ENCODE data around the gene COL21A1.

Gene COL21A1

DNA sequence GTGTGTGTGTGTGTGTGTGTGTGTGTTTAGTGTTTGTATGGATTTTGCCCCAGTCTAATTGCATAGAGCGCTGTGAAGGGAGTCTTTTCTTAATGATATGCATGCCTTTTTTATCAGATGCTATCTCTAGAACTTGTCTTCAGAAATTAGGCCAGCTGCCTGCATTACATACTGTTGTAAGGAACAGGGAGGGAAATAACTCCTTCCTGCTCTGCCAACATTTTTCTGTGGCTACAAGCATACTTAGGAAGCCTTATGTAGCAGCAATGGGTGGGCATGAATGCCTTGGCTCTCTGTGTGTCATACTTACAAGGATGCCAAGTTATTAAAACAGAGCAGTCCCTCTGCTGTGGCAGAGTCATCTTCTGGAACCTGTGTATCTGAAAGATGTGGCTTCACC is 8.0 kb upstream of the COL21A1 start:
- Histone ChIP-seq H4K91ac (ENCODE audit: low read depth, low read length, poor library complexity) (no peak overlapping the region), H2AFZ (ENCODE audit: low read length) (no peak overlapping the region), H2BK5ac (ENCODE audit: low read length) (no peak overlapping the region), H3K4me2 (ENCODE audit: insufficient read depth, low read length, poor library complexity, severe bottlenecking) (no peak overlapping the region), H3K9ac (ENCODE audit: low read depth, low read length, poor library complexity) (no peak overlapping the region), H3K14ac (ENCODE audit: low read length) (no peak overlapping the region), H3K4me1 (ENCODE audit: control insufficient read depth in 2 of 2, insufficient read depth in 1 of 2, low read depth in 1 of 2, low read length in 2 of 2) (peaks cover 0 to 1% of the 10 kb centered on the region in 2 donors), H2BK12ac (ENCODE audit: low read length) (no peak overlapping the region), H3K27ac (replicated peaks; ENCODE audit: low read length) (no peak overlapping the region), H2BK120ac (ENCODE audit: low read depth, low read length) (no peak overlapping the region), H2AK5ac (ENCODE audit: low read depth, low read length) (no peak overlapping the region), H3K4ac (ENCODE audit: low read length) (no peak overlapping the region), H3K27me3 (ENCODE audit: control insufficient read depth in 3 of 3, insufficient read depth in 3 of 3, low read depth in 1 of 3, low read length in 3 of 3) (peaks cover 0 to 3% (median 0%) of the 10 kb centered on the region in 3 experiments), H3K23ac (ENCODE audit: low read depth, low read length, poor library complexity) (no peak overlapping the region), H3K4me3 (ENCODE audit: low read length in 2 of 2) (no peak overlapping the region), H3K79me1 (ENCODE audit: low read depth, low read length) (no peaks in the 10 kb centered on the region), H4K8ac (ENCODE audit: low read depth, low read length) (no peak overlapping the region), H3K18ac (ENCODE audit: low read length) (no peak overlapping the region), H2BK15ac (ENCODE audit: low read length) (no peak overlapping the region), H3K36me3 (replicated peaks in 1 of 2; ENCODE audit: control insufficient read depth in 2 of 2, insufficient read depth in 2 of 2, low read length in 2 of 2) (no peaks in the 10 kb centered on the region), H3K9me3 (replicated peaks in 1 of 2; ENCODE audit: control insufficient read depth in 2 of 2, insufficient read depth in 1 of 2, low read depth in 1 of 2, low read length in 2 of 2) (no peaks in the 10 kb centered on the region)
- WGBS, 2 donors (ENCODE audit: extremely low coverage in 2 of 2, insufficient read length in 2 of 2, insufficient replicate concordance in 1 of 2) = no CpG with 5 or more reads among the region's 1 CpG
- DNase-seq (ENCODE audit: low spot score) = no peak

- Histone ChIP-seq H3K4me3 (ENCODE audit: low read length in 2 of 2) (no peak overlapping the region), H3K79me1 (ENCODE audit: low read depth, low read length) (no peaks in the 10 kb centered on the region), H3K27ac (replicated peaks; ENCODE audit: low read length) (no peak overlapping the region), H3K14ac (ENCODE audit: low read length) (no peak overlapping the region), H2BK12ac (ENCODE audit: low read length) (no peak overlapping the region), H3K23ac (ENCODE audit: low read depth, low read length, poor library complexity) (no peak overlapping the region), H4K91ac (ENCODE audit: low read depth, low read length, poor library complexity) (no peak overlapping the region), H2AFZ (ENCODE audit: low read length) (no peak overlapping the region), H3K4ac (ENCODE audit: low read length) (no peak overlapping the region), H2BK15ac (ENCODE audit: low read length) (no peak overlapping the region), H2BK5ac (ENCODE audit: low read length) (no peak overlapping the region), H3K4me2 (ENCODE audit: insufficient read depth, low read length, poor library complexity, severe bottlenecking) (no peak overlapping the region), H2AK5ac (ENCODE audit: low read depth, low read length) (no peak overlapping the region), H3K9me3 (replicated peaks in 1 of 2; ENCODE audit: control insufficient read depth in 2 of 2, insufficient read depth in 1 of 2, low read depth in 1 of 2, low read length in 2 of 2) (no peaks in the 10 kb centered on the region), H3K18ac (ENCODE audit: low read length) (no peak overlapping the region), H2BK120ac (ENCODE audit: low read depth, low read length) (no peak overlapping the region), H3K36me3 (replicated peaks in 1 of 2; ENCODE audit: control insufficient read depth in 2 of 2, insufficient read depth in 2 of 2, low read length in 2 of 2) (no peaks in the 10 kb centered on the region), H3K9ac (ENCODE audit: low read depth, low read length, poor library complexity) (no peak overlapping the region), H4K8ac (ENCODE audit: low read depth, low read length) (no peak overlapping the region), H3K4me1 (ENCODE audit: control insufficient read depth in 2 of 2, insufficient read depth in 1 of 2, low read depth in 1 of 2, low read length in 2 of 2) (no peaks in the 10 kb centered on the region), H3K27me3 (ENCODE audit: control insufficient read depth in 3 of 3, insufficient read depth in 3 of 3, low read depth in 1 of 3, low read length in 3 of 3) (peaks cover 0 to 43% (median 3%) of the 10 kb centered on the region in 3 experiments)
- no CpG with 5 or more reads among the region's 2 CpGs for WGBS, 2 donors (ENCODE audit: extremely low coverage in 2 of 2, insufficient read length in 2 of 2, insufficient replicate concordance in 1 of 2)
- no peak for DNase-seq (ENCODE audit: low spot score)
These were observed 2.9 kb upstream of the COL21A1 start for GRCh38 chr6:56250266-56250665.

DNA sequence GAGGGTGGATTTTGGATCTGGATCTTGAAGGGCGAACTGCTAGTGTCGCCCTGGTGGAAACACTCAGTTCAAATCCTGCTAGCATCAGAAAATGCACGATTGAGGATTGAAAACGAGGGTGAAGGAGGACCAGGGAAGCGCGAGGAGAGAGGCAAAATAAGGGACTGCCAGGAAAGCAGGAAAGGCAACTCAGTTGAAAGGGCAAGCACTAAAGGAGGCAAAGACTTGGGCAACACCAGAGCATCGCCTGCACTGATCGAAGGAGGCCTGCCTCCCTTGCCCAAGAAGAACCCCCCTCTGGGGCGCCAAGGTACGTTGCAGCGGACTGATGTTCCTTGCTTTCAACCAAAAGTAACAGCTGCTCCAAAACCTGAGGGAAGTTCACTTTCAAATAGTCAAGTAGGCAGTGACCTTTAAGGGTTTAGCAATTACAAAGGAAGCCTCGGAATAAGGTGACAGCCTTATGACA is 308 bp upstream of the COL21A1 start:
- Histone ChIP-seq H3K4me2 (ENCODE audit: insufficient read depth, low read length, poor library complexity, severe bottlenecking) (peak overlapping the region; percentile 86), H2AFZ (ENCODE audit: low read length) (peak overlapping the region; percentile 73), H3K14ac (ENCODE audit: low read length) (no peak overlapping the region), H4K91ac (ENCODE audit: low read depth, low read length, poor library complexity) (no peak overlapping the region), H3K4ac (ENCODE audit: low read length) (no peak overlapping the region), H3K4me1 (ENCODE audit: control insufficient read depth in 2 of 2, insufficient read depth in 1 of 2, low read depth in 1 of 2, low read length in 2 of 2) (no peaks in the 10 kb centered on the region), H3K9ac (ENCODE audit: low read depth, low read length, poor library complexity) (peak overlapping the region; percentile 74), H4K8ac (ENCODE audit: low read depth, low read length) (no peak overlapping the region), H3K4me3 (ENCODE audit: low read length in 2 of 2) (peak overlapping the region in 1 of 2 donors; percentile 36), H3K18ac (ENCODE audit: low read length) (no peak overlapping the region), H2BK15ac (ENCODE audit: low read length) (no peak overlapping the region), H3K79me1 (ENCODE audit: low read depth, low read length) (no peaks in the 10 kb centered on the region), H2AK5ac (ENCODE audit: low read depth, low read length) (no peak overlapping the region), H3K9me3 (replicated peaks in 1 of 2; ENCODE audit: control insufficient read depth in 2 of 2, insufficient read depth in 1 of 2, low read depth in 1 of 2, low read length in 2 of 2) (no peaks in the 10 kb centered on the region), H2BK5ac (ENCODE audit: low read length) (no peak overlapping the region), H2BK12ac (ENCODE audit: low read length) (no peak overlapping the region), H3K27me3 (ENCODE audit: control insufficient read depth in 3 of 3, insufficient read depth in 3 of 3, low read depth in 1 of 3, low read length in 3 of 3) (peaks cover 0 to 40% (median 3%) of the 10 kb centered on the region in 3 experiments), H2BK120ac (ENCODE audit: low read depth, low read length) (no peak overlapping the region), H3K23ac (ENCODE audit: low read depth, low read length, poor library complexity) (no peak overlapping the region), H3K36me3 (replicated peaks in 1 of 2; ENCODE audit: control insufficient read depth in 2 of 2, insufficient read depth in 2 of 2, low read length in 2 of 2) (no peaks in the 10 kb centered on the region), H3K27ac (replicated peaks; ENCODE audit: low read length) (no peak overlapping the region)
- no peak for DNase-seq (ENCODE audit: low spot score)
- no CpG with 5 or more reads among the region's 12 CpGs for WGBS, 2 donors (ENCODE audit: extremely low coverage in 2 of 2, insufficient read length in 2 of 2, insufficient replicate concordance in 1 of 2)

DNA sequence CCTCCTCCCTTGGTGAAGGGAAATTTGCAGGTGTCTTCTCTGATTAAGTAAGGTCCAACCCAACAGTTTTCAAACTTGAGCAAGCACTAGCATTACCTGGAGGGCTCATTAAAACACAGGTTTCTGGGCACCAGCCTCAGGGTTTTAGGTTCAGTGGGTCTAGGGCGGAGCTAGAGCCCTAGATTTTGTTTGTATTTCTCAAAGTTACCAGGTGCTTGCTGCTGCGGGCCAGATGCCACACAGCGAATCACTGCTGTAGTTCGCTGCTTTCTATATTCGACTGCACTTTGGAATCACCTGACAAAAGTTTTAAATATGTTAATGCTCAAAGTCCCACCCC is 869 bp downstream of the COL21A1 start:
- H2AFZ ChIP-seq (ENCODE audit: low read length) = peak overlapping the region; percentile 73
- H3K36me3 ChIP-seq (replicated peaks in 1 of 2; ENCODE audit: control insufficient read depth in 2 of 2, insufficient read depth in 2 of 2, low read length in 2 of 2) = no peaks in the 10 kb centered on the region
- no peaks in the 10 kb centered on the region for H3K4me1 ChIP-seq (ENCODE audit: control insufficient read depth in 2 of 2, insufficient read depth in 1 of 2, low read depth in 1 of 2, low read length in 2 of 2)
- no peak overlapping the region for H3K27ac ChIP-seq (replicated peaks; ENCODE audit: low read length)
- H3K27me3 ChIP-seq (ENCODE audit: control insufficient read depth in 3 of 3, insufficient read depth in 3 of 3, low read depth in 1 of 3, low read length in 3 of 3) = peaks cover 0 to 40% (median 3%) of the 10 kb centered on the region in 3 experiments
- no peak for DNase-seq (ENCODE audit: low spot score)
- WGBS, 2 donors (ENCODE audit: extremely low coverage in 2 of 2, insufficient read length in 2 of 2, insufficient replicate concordance in 1 of 2) = no CpG with 5 or more reads among the region's 5 CpGs
- no peaks in the 10 kb centered on the region for H3K9me3 ChIP-seq (replicated peaks in 1 of 2; ENCODE audit: control insufficient read depth in 2 of 2, insufficient read depth in 1 of 2, low read depth in 1 of 2, low read length in 2 of 2)
- H3K9ac ChIP-seq (ENCODE audit: low read depth, low read length, poor library complexity) = no peak overlapping the region
- no peak overlapping the region for H4K91ac ChIP-seq (ENCODE audit: low read depth, low read length, poor library complexity)
- H3K4me2 ChIP-seq (ENCODE audit: insufficient read depth, low read length, poor library complexity, severe bottlenecking) = peak overlapping the region; percentile 86
- H2BK120ac ChIP-seq (ENCODE audit: low read depth, low read length) = no peak overlapping the region
- no peak overlapping the region for H3K14ac ChIP-seq (ENCODE audit: low read length)
- H4K8ac ChIP-seq (ENCODE audit: low read depth, low read length) = no peak overlapping the region
- no peak overlapping the region for H3K4me3 ChIP-seq (ENCODE audit: low read length in 2 of 2)
- H2BK5ac ChIP-seq (ENCODE audit: low read length) = no peak overlapping the region
- H3K4ac ChIP-seq (ENCODE audit: low read length) = no peak overlapping the region
- H3K79me1 ChIP-seq (ENCODE audit: low read depth, low read length) = no peaks in the 10 kb centered on the region
- no peak overlapping the region for H3K23ac ChIP-seq (ENCODE audit: low read depth, low read length, poor library complexity)
- H2BK15ac ChIP-seq (ENCODE audit: low read length) = no peak overlapping the region
- H2AK5ac ChIP-seq (ENCODE audit: low read depth, low read length) = no peak overlapping the region
- no peak overlapping the region for H2BK12ac ChIP-seq (ENCODE audit: low read length)
- no peak overlapping the region for H3K18ac ChIP-seq (ENCODE audit: low read length)
